GM21381 (cell line): ENCODE results near the gene MAPK9.

Experiments used
- ATAC-seq: cut with Tn5 transposase; IDR thresholded peaks from one replicate; pipeline ENCODE4 v1.9.1; 2021; ENCODE audit warnings: mild to moderate bottlenecking, moderate library complexity; ENCODE audit not compliant: unreplicated experiment

Gene MAPK9

GRCh38 chr5:180291943-180292831, at the start of gene MAPK9:
TSS of gene MAPK9 (minus strand) at chr5:180292083. CDS start at chr5:180280561, 11,522 bp downstream.
- peak; percentile 81 for ATAC-seq

- ATAC-seq: no peak
These were observed 49.7 kb upstream of the MAPK9 start for GRCh38 chr5:180341595-180341994.

DNA sequence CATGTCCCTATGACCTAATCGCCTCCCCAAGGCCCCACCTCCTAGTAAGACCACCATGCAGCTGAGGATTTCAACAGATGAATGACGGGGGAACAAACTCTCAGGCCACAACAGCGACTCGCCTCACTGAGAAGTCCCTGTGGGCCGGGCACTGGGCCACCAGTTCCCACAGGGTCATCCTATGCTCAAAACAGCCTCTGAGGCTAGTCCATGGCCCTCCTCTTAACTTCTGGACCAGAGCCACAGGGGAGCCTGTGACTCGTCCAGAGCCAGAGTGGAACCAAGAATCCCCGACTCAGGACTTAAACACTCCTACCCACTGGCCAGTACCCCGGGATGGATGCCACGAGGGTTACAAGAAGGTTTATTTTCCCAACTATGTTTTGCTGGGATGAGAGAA, 49.0 kb upstream of the MAPK9 start:
- ATAC-seq: no peak

GRCh38 chr5:180339583-180340183, 47.8 kb upstream of the MAPK9 start:
- ATAC-seq: no peak

DNA sequence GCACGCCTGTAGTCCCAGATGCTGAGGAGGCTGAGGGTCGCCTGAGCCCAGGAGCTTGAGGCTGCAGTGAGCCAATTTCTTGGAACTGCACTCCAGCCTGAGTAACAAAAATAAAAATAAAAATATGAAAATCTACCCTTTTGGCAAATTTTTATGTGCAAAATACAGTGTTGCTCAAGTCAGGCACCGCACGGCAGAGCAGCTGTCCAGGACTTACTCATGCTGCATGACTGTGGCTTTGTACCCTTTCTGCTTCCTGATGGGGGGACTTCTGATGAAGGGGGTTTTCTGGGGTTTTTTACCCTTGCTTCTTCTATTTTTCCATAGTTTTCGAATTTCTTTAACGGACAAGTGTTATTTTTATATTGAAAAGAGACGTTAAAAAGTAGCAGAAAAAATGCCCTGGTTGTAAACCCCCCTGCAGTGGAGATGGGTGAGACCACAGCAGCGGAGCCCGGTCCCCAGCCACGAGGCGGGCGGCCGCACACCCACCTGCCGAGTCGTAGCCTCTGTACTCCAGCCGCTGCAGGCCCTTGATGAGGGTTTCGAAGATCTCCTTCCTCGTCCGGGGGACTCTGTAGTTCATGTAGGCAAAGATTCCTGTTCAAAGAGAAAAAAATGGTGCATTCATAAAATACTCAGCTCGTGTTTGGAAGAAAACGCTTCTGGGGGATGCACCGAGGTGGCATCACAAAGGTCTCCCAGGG, 46.3 kb upstream of the MAPK9 start:
- ATAC-seq: no peak

DNA sequence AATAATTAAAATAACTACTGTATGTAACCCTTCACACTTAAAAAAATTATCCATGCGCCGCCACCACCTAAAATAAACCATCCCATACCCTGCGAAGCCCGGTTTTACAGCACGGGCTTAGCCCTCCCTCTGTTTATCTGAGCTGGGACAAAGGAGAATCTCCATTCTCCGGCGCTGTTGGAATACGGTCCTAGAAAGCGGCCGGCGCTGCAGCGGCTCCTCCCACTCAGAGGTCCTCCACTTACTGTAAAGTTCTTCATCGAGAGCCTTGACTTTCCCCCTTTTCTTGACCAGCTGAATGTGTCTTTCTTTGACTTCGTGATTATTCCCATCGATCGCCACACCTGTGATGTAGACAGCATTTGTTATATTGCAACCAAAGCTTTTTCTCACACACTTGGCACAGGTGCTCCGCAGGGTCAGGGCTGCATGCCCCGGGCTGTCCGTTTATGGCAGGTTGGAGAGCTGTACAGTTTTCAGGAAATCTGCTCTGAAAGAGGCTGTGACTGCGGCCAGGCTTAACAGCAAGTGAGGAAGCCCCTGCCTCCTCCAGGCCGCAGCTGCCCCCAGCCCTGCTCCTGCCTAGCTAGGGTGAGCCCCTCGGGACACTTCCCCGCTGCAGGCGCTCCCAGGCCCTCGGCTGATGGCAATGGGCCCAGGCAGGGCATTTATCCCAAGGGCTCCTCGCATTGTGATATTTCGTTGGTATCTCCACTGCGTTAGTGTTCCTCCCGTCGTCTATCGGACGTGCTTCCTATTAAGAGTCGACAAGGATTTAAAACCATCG, 44.5 kb upstream of the MAPK9 start:
- no peak for ATAC-seq

GRCh38 chr5:180335614-180336233, 43.8 kb upstream of the MAPK9 start:
- no peak for ATAC-seq

DNA sequence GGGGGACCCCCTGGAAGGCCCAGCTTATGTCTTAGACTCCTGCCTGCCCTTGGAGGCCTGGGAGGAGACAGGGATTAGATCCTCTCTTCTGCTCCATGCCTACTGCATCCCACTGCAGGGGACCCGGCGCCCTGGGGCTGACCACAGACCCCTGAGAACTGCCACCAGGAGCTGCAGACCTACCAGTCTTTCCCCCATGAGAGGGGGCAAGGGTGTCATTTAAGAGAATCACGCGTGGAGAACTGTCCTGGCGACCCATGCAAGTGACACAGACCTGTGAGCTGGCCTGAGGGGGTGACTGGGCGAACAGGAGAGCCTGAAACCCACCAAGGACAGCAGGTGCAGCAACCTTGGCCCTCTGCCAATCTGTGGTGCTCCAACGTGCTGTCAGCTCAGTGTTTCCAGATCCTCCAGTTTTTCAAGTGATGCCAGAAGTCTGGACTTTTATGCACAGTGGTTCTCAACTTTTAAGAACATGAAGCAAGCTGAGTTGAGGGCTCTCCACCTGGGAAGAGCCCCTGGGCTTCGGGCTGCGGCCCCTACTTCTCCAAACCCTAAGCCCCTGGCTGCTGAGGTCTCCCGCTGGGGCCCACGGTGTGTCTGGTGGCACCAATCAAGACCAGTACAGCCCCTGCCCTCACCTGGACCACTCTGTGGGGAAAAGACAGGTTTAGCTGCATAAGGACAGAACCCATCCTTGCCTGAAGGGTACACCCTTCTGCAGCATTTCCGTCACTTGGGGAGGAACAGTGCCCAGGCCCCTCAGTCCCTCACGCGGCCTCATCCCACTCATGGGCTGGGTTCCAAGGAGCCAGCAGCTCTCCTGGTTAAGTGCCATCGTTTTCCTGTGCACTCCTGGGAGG, 43.1 kb upstream of the MAPK9 start:
- ATAC-seq: no peak

DNA sequence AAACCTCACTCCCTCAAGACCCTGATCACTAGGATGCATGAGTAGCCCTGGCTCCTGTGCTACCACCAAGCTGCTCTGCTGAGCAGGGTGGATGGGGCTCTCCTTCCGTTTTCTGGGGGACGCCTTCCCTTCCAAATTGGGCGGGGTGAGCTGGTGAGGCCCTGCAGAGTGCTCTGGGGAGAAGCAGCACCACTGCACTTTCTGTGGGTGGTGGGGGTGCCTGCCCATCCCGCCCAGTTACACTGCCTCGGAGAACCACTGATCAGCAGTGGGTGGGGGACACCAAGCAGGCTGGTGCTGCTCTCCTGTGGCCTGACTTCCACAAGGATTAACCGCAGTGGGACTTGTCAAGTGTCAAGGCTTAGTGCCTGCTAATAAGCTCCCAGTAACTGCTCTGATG, 42.3 kb upstream of the MAPK9 start:
- ATAC-seq: no peak

GRCh38 chr5:180333661-180334060, 41.8 kb upstream of the MAPK9 start:
- no peak for ATAC-seq

GRCh38 chr5:180332861-180333260, 41.0 kb upstream of the MAPK9 start:
- no peak for ATAC-seq

DNA sequence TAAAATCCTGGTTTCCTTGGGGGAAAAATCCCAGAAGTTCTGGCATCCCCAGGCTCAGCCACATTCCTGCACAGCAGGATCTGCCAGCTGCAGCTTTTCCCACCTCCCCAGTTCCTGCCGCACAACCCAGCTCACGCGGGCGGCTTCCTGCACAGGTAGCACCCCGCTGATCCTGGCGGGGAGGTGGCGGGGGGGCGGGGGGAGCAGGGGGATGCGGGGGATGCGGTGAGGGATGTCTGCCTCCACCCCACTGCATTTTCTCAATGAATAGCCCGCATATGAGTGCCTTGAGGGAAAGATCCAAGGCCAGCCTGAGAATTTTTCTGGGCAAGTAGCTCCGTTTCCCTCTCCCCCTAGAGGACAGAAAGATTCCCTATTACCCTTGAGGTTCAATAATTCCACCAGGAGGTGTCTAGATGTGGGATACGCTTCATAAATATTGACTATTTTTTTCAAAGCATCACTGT, 40.2 kb upstream of the MAPK9 start:
- no peak for ATAC-seq

- ATAC-seq: no peak
These were observed 39.7 kb upstream of the MAPK9 start for GRCh38 chr5:180331647-180331950.

GRCh38 chr5:180330810-180331646, 39.1 kb upstream of the MAPK9 start:
- no peak for ATAC-seq

DNA sequence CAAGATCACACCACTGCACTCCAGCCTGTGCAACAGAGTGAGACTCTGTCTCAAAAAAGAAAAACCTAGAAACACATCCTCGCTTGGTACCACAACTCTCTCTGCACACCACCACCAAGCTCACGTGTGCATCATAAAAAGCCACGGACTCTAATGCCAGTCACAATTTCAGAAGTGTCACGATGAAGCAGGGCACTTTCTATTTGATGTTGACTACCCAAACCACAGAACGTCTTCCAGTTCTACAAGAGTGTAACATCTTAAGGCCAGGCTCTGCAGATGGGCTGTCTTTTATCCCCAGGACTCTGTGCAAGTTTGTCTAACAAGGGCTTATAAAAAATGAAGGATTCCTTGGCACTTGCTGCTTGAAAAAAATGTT, 38.4 kb upstream of the MAPK9 start:
- no peak for ATAC-seq

- no peak for ATAC-seq
These were observed 37.9 kb upstream of the MAPK9 start for GRCh38 chr5:180329606-180330269.

DNA sequence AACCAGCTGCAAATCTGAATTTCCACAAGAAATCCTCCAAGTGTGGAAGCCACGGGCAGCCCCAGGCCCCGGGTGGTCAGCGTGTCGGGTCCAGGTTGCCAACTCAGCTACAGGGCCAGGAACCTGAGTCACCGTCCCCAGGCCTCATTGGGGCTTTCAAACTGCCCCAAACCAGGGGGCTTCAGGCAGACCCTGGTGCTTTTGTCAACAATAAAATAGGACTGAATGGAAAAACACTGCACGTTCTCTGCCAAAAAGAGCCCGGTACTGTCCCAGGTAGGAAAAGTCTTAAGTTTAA, 37.2 kb upstream of the MAPK9 start:
- no peak for ATAC-seq

DNA sequence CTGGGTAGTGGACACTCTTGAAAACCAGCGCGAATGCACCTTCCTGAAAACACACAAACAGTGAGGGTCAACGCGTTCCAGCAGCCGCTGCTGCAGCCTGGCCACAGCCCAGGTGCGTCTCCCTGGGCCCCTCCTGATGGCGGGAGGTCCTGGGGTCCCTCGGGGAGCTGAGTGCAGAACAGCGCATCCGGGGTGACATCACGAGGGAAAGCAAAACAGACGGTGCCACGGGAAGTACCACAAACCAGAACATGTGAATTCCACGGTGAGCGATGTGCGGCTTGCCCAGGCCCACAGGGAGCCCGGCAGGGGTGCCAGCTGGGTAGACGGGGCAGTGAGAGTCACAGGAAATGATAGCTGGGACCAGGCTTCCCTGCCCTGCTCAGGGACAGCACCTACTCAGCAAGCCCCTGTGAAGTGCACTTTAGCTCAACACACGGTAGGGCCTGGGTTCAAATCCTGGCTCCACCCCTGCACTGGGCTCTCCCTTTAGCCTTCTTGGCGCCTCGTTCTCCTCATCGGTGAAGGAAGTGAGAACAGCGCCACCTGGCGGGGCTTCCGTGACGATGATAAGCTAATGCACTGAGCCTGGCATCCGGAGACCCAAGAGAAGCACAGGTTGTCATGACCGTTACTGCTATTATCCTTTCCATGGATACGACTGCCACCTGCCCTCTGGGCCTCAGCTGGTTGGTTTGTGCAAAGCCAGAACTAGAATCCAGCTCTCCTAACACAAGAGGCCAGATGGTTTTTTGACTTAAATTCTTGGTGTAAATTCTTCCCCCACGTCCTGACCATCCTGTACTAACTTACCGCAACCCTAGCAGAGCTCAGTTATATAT, 36.6 kb upstream of the MAPK9 start:
- ATAC-seq: peak; percentile 81
